Muscle of back (tissue), 10 donors: ENCODE measurements around the gene ARL11. TPM values are rescaled to one million over a fixed set of nuclear protein-coding genes. Genes with fewer than 3 reads are reported as not detected.

Experiments
- polyA plus RNA-seq, 10 donors: library from polyadenylated mRNA; unstranded; fragments of 120-200 nt; gene quantifications; one replicate each; pipeline ENCODE4 v1.2.1, GENCODE V29; 2013; ENCODE audit not compliant: insufficient read length in 10 of 10

The ARL11 gene
- polyA plus RNA-seq, 10 donors = 0.26 to 0.75 (median 0.36) TPM

Other genes starting within 250 kb of the ARL11 start
- 1 to 10 TPM; 4.6 to 7.2 (median 5.4) TPM for gene CAB39L, start 184.4 kb upstream of the ARL11 start, polyA plus RNA-seq
- gene SETDB2, start 184.2 kb upstream of the ARL11 start, polyA plus RNA-seq = 10 to 100 TPM in 2 of 10 donors, 1 to 10 TPM in 8; 5.9 to 11.6 (median 8.4) TPM
- gene PHF11, start 132.6 kb upstream of the ARL11 start, polyA plus RNA-seq = 10 to 100 TPM; 15.6 to 40.4 (median 21.7) TPM
- 10 to 100 TPM; 17.0 to 25.1 (median 21.2) TPM for gene RCBTB1, start 42.9 kb upstream of the ARL11 start, polyA plus RNA-seq
- gene EBPL, start 63.0 kb downstream of the ARL11 start, polyA plus RNA-seq = 10 to 100 TPM; 20.9 to 32.0 (median 23.9) TPM
- gene KPNA3, start 164.2 kb downstream of the ARL11 start, polyA plus RNA-seq = 10 to 100 TPM; 33.3 to 48.1 (median 40.3) TPM